Activated T-cell treated with anti-CD3 and anti-CD28 coated beads, Interleukin-2, amount 50 U/mL, for 4 hours (primary cell): ENCODE data around the gene HEBP2. TPM values are rescaled to one million over a fixed set of nuclear protein-coding genes. Genes with fewer than 3 reads are reported as not detected.

Source experiments
- ATAC-seq, 2 donors: fragments of 200-7000 bp; cut with Tn5 transposase; one replicate each; pipeline ENCODE4 v1.10.0; 2021
- DNase-seq: peaks from one replicate; pipeline ENCODE4 v3.0.0-alpha.2; 2020
- H3K27me3 Mint-ChIP-seq: one replicate; pipeline ENCODE4 v1.8.0; 2021; ENCODE audit warnings: low read depth, mixed read lengths
- H3K36me3 Mint-ChIP-seq: one replicate; pipeline ENCODE4 v1.8.0; 2022; ENCODE audit warnings: mixed read lengths; ENCODE audit not compliant: insufficient read depth
- H3K4me1 Mint-ChIP-seq: one replicate; pipeline ENCODE4 v1.8.0; 2021; ENCODE audit warnings: low read depth, mixed read lengths
- H3K4me3 Mint-ChIP-seq: one replicate; pipeline ENCODE4 v1.8.0; 2021; ENCODE audit warnings: mild to moderate bottlenecking, moderate library complexity, mixed read lengths
- H3K9me3 Mint-ChIP-seq: one replicate; pipeline ENCODE4 v1.8.0; 2021; ENCODE audit warnings: mixed read lengths
- total RNA-seq, 3 donors: library from RNA; stranded (reverse); gene quantifications; one replicate each; pipeline ENCODE4 v1.2.1, GENCODE V29; 2021

The HEBP2 gene
- total RNA-seq, 3 donors from 2014 or later = 1.7 to 16.4 (median 14.3) TPM

DNA sequence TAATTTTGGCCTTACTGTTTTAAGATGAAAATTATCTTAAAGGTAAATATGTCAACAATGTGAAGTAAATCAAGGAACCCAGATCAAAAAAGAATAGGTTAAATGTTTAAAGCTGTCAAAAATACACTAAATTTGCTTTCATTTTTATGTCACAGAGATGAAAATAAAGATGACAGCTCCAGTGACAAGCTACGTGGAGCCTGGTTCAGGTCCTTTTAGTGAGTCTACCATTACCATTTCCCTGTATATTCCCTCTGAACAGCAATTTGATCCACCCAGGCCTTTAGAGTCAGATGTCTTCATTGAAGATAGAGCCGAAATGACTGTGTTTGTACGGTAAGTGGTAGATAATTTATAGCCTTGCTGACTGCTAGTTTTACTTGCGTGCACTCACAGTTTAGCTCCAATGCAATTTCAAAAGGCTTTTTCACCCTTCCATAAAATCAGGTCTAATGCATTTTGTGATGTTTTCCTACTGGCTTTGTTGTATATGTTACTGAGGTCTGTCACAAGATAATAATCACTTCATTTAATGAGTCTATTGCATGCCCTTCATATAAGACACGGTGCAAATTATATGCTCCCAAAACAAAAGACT lies 1.9 kb downstream of the HEBP2 start:
- ATAC-seq (no peak), DNase-seq (no peak)
- Mint-ChIP-seq H3K9me3 (no peaks in the 10 kb centered on the region), H3K4me3 (no peak overlapping the region), H3K4me1 (peaks cover 31% of the 10 kb centered on the region), H3K36me3 (peaks cover 29% of the 10 kb centered on the region), H3K27me3 (no peaks in the 10 kb centered on the region)

DNA sequence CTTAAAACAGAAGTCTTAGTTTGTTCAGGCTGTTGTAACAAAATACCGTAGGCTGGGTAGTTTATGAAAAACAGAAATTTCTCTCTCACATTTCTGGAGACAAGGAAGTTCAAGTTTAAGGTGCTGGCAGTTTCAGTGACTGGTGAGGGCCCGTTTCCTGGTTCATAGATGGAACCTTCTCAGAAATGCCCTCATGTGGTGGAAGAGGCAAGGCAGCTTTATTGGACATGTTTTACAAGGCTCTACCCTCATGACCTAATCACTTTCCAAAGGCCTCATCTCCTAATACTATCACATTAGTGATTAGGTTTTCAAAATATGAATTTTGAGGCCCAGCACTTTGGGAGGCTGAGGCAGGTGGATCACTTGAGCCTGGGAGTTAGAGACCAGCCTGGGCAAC lies 2.4 kb downstream of the HEBP2 start:
- no peaks in the 10 kb centered on the region for H3K9me3 Mint-ChIP-seq
- H3K27me3 Mint-ChIP-seq = no peaks in the 10 kb centered on the region
- ATAC-seq = no peak
- H3K4me1 Mint-ChIP-seq = peaks cover 37% of the 10 kb centered on the region
- peaks cover 33% of the 10 kb centered on the region for H3K36me3 Mint-ChIP-seq
- H3K4me3 Mint-ChIP-seq = no peak overlapping the region
- no peak for DNase-seq

DNA sequence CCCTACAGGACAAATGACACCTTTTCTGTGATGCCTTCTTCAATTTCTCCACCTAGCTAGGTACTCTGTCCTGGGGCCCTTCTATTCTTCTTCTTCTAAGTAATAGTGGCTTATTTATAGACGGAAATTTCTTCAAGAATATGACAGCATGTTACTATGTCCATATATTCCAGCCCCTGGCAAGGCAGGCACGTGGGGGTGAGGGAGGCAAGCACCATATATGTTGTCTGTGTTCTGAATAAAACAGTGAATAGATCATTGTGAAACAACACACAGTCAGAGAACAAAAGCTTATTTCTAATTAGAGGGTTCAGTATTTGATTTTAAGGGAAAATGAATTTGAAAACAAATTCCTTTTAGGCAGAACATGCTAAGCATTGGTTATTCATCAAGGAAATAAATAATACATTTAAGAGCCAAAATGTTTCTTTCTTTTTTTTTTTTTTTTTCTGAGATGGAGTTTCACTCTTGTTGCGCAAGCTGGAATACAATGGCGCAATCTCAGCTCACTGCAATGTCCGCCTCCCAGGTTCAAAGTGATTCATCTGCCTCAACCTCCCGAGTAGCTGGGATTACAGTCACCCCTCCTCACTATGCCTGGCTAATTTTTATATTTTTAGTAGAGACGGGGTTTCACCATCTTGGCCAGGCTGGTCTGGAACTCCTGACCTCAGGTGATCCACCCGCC lies 6.2 kb downstream of the HEBP2 start:
- DNase-seq (no peak), ATAC-seq (no peak)
- no peaks in the 10 kb centered on the region for H3K9me3 Mint-ChIP-seq
- H3K4me1 Mint-ChIP-seq = peaks cover 26% of the 10 kb centered on the region
- no peak overlapping the region for H3K4me3 Mint-ChIP-seq
- H3K27me3 Mint-ChIP-seq = no peaks in the 10 kb centered on the region
- peaks cover 50% of the 10 kb centered on the region for H3K36me3 Mint-ChIP-seq

DNA sequence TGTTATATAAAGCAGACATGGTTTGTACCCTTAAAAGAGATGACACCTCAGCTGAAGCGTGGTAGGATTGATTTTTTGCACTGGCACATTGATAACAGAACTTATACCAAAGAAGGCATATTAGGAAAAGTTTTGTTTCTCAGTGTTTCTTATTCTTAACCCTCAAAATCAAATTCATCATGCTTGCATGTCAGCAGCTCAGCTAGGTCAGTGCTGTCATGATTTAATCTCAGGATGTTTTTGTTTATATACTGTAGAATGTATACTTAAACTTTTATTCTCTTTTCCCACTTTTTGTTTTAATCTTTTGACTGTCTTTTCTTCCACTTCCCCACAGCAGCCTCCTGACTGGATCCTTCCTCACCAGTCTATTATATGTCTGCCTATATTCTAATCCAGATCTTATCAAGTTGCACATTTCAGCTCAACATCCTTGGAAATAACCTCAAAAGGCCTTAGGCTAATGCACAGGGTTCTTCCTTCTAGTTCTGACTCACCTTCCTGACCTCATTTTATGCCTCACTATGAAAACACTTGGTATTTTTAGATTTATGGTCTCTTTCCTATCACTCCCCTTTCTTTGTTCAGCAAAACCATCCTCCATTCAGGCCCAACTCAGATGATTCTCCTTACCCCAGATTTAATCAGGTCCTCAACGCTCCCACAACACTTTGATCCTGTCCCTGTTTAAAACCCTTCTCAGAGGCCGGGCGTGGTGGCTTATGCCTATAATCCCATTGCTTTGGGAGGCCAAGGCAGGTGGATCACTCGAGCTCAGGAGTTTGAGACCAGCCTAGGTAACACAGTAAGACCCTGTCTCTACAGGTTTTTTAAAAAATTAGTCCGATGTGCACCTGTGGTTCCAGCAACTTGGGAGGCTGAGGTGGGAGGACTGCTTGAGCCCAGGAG lies 7.2 kb downstream of the HEBP2 start:
- Mint-ChIP-seq H3K9me3 (no peaks in the 10 kb centered on the region), H3K4me1 (peaks cover 18% of the 10 kb centered on the region), H3K27me3 (no peaks in the 10 kb centered on the region), H3K36me3 (peaks cover 47% of the 10 kb centered on the region), H3K4me3 (no peak overlapping the region)
- ATAC-seq (peak; percentile 70 to 75), DNase-seq (no peak)

DNA sequence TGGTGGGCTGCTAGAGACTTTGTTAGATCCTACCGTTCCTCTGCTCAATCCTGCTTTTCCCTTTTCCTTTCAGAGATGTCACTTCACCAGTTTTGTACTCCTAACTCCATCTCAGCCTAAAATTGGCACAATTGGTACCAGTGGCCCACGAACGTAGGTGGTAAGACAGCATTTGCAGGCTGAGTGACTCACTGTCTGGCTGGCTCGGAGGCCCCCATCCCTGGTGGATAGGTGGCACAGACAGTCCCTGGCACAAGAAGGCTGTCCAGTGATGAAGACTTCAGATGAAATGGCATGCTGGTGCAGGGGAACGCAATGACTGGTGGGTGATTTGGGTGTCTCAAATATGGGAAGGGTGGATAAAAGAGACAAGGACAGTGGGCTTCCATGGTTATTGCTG lies 11.1 kb downstream of the HEBP2 start:
- Mint-ChIP-seq H3K4me3 (no peak overlapping the region), H3K36me3 (peaks cover 44% of the 10 kb centered on the region), H3K9me3 (no peaks in the 10 kb centered on the region), H3K4me1 (peaks cover 9% of the 10 kb centered on the region), H3K27me3 (no peaks in the 10 kb centered on the region)
- no peak for DNase-seq
- ATAC-seq = no peak

DNA sequence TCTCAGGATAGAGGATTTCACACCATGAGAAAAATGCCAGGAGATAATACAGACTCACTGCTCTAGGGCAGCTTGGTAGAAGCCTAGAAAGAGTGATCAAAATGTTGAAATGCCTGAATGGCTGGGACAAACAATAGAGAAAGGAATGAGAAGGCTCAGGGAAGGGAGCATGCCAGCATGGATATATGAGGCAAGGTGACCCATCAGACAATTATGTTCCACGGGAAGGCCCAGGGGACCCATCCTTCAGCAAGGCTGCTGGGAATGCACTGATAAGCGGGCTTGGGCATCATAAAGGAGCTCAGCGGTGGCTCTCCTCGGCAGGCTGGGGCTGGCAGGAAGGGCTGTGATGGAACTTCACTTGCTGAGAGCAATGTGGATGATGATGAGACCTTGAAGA lies 12.2 kb downstream of the HEBP2 start:
- Mint-ChIP-seq H3K4me1 (peaks cover 4% of the 10 kb centered on the region), H3K27me3 (no peaks in the 10 kb centered on the region), H3K36me3 (peaks cover 43% of the 10 kb centered on the region), H3K9me3 (no peaks in the 10 kb centered on the region), H3K4me3 (no peak overlapping the region)
- ATAC-seq = no peak
- DNase-seq = no peak

DNA sequence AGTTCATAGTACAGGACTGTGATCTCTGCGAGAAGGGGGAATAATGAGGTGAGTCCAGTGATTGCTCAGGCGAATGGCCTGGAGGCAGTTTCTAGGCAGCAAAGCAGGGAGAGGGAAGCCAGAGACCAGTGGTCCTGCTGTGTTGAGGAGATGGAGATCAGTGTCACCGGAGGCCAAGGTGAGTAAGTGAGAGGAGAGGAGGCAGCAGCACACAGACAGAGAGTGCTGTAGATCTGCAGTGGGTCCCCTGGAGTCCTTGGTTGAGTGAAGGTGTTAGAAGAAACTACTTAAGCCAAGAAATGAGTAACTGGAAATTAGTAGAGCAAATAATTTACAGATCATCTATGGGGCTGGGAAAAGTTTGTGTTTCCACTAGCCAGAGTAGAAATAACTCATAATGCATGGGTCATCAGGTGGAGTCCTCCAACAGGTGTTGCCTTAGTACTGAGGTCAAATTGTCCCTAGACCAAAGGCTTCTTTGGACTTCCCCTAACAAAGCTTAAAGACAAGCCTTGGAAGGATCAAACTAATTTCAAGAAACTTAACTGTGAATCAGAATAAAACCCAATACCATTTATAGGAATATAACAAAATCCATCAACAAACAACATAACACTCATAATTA lies 13.6 kb downstream of the HEBP2 start:
- ATAC-seq (no peak), DNase-seq (no peak)
- H3K9me3 Mint-ChIP-seq = no peaks in the 10 kb centered on the region
- H3K36me3 Mint-ChIP-seq = peaks cover 39% of the 10 kb centered on the region
- no peaks in the 10 kb centered on the region for H3K4me1 Mint-ChIP-seq
- H3K27me3 Mint-ChIP-seq = no peaks in the 10 kb centered on the region
- H3K4me3 Mint-ChIP-seq = no peak overlapping the region

DNA sequence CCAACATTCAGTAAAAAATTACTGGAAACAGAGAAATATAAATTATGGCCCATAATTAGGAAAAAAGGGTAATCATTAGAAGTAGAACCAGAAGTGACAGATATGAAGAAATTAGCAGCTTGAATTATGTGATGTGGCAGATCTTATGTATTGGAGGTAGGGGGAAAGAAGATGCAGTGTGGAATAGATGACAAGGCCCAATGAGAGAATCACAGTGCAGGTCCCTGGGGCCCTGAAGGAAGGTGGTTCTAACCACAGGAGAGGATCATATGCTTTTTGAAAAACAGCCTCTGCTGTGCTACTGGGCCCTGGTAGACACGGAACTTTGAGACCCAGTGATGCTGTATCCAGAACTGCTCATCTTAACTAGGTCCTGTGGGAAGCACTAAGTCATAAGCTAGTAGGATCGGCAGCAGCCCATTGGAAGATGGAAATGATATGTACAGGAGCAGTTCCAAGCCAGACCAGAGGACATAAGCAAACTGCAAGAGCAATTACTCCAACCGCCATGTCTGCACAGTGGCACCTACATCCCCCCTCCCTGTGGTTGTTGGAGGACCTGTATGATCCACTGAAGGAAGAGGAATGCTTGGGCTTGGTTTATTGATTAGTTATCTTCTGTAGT lies 14.2 kb downstream of the HEBP2 start:
- H3K4me3 Mint-ChIP-seq = no peak overlapping the region
- no peak for DNase-seq
- H3K4me1 Mint-ChIP-seq = peaks cover 3% of the 10 kb centered on the region
- peaks cover 35% of the 10 kb centered on the region for H3K36me3 Mint-ChIP-seq
- ATAC-seq = no peak
- no peaks in the 10 kb centered on the region for H3K9me3 Mint-ChIP-seq
- H3K27me3 Mint-ChIP-seq = no peaks in the 10 kb centered on the region

DNA sequence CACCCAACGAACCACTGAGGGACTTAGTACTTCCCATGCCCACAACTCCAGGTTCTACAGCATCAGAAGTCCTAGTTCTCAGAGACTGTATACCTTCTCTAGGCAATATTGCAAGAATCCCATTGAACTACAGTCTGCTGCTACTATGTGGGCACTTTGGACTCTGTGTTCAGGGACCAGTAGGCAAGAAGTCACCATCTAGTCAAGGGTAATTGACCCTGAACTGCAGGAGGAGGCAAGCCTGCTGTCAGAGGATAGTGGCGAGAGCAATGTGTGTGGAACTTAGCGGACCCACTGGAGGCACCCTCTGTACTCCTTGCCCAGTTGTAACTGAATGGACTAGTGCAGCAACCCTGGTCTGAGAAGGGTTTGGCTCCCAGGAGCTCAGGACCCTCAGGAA lies 15.7 kb downstream of the HEBP2 start:
- Mint-ChIP-seq H3K36me3 (peaks cover 24% of the 10 kb centered on the region), H3K4me3 (no peak overlapping the region), H3K4me1 (peaks cover 6% of the 10 kb centered on the region), H3K27me3 (no peaks in the 10 kb centered on the region), H3K9me3 (no peaks in the 10 kb centered on the region)
- no peak for ATAC-seq
- no peak for DNase-seq

DNA sequence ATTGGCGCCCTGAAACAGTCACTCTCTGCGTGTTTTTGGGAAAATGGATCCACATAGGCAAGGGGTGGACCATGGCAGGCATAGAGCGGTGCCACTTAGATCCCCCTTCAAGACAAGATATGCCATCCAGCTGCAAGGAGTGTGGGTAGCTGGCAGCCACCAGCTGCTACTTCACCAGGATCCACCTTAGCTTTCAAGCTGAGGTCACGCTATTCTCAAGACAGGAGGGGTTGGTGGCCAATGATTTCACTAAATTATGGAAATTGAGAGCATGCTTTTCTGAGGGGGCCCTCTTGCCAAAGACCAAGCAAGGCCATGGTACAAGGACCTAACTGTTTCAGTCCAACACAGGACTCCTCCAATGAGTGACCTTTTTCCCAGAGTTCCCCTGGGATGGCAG lies 16.3 kb downstream of the HEBP2 start:
- peaks cover 24% of the 10 kb centered on the region for H3K36me3 Mint-ChIP-seq

DNA sequence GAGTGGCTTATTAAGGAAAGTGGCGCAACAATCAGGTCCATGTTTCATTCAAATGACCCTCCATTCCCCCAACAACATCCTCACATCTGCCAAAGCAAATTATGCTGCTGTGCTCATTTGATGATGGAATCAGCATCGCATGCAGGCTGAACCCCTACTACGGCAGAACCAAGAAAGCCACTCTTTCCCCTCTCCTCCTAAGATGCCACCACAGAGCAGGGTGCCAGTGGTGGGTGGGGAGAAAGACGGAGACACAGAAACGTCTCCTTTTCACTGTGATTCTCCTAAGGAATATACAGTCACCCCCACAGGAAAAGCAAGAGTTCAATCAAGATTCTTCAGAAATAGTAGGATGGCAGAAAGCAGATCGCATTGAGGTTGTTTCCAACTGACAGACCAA lies 17.1 kb downstream of the HEBP2 start:
- ATAC-seq (no peak), DNase-seq (no peak)
- Mint-ChIP-seq H3K4me1 (peaks cover 6% of the 10 kb centered on the region), H3K36me3 (peaks cover 24% of the 10 kb centered on the region), H3K9me3 (no peaks in the 10 kb centered on the region), H3K4me3 (no peak overlapping the region), H3K27me3 (no peaks in the 10 kb centered on the region)

More for the DNA sequence above, 16.3 kb downstream of the HEBP2 start:
- H3K4me3 Mint-ChIP-seq = no peak overlapping the region
- no peak for ATAC-seq
- DNase-seq = no peak
- H3K9me3 Mint-ChIP-seq = no peaks in the 10 kb centered on the region
- H3K27me3 Mint-ChIP-seq = no peaks in the 10 kb centered on the region
- H3K4me1 Mint-ChIP-seq = peaks cover 6% of the 10 kb centered on the region

DNA sequence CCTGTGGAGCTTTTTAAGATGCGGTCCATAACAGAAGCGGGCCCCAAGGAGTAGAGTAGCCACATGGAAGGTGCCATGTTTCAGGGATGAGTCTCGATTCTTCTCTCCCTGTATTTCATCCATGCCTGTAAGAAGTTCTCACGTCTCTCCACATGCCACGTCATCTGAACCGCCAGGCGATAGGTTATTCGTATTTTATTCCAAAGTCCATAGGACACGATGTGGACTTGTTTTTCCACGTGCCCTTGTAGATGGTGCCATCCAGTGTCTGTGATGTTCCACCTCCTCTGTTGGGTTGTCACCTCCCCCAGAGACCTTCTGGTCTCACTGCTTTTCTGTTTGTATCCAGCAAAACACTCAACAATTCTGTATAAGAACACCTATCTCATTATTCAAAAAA lies 17.6 kb downstream of the HEBP2 start:
- H3K36me3 Mint-ChIP-seq = peaks cover 21% of the 10 kb centered on the region
- no peaks in the 10 kb centered on the region for H3K27me3 Mint-ChIP-seq
- H3K4me1 Mint-ChIP-seq = peaks cover 6% of the 10 kb centered on the region
- no peak for DNase-seq
- H3K4me3 Mint-ChIP-seq = no peak overlapping the region
- no peaks in the 10 kb centered on the region for H3K9me3 Mint-ChIP-seq
- ATAC-seq = no peak

DNA sequence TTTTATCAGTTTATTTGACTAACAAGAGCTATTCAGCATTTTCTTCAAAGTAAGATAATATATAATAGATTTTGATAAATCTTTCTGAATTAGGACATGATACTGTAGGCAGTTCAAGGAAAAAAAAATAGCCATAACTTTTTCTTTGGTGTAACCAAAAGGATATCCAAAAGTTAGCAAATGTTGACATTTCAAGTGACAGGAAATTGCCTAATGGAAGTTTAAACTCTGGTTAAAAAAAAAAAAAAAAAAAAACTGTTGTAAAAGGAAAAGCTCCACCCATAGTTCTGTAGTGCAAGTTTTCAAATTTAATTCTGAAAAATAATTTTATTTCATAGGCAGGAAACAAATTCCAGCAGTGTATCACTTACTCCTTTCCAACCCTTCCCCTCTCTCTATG lies 18.8 kb downstream of the HEBP2 start:
- no peak for DNase-seq
- H3K9me3 Mint-ChIP-seq = no peaks in the 10 kb centered on the region
- no peaks in the 10 kb centered on the region for H3K27me3 Mint-ChIP-seq
- peaks cover 6% of the 10 kb centered on the region for H3K4me1 Mint-ChIP-seq
- no peak for ATAC-seq
- no peak overlapping the region for H3K4me3 Mint-ChIP-seq
- H3K36me3 Mint-ChIP-seq = peaks cover 15% of the 10 kb centered on the region
